ENCODE measurements around the gene LILRB1.
"Not testable (repeated sequence)": the region's sequence is repeated elsewhere in the genome, so short reads cannot be mapped to it uniquely, and the experiment has no call there.

The LILRB1 gene

DNA sequence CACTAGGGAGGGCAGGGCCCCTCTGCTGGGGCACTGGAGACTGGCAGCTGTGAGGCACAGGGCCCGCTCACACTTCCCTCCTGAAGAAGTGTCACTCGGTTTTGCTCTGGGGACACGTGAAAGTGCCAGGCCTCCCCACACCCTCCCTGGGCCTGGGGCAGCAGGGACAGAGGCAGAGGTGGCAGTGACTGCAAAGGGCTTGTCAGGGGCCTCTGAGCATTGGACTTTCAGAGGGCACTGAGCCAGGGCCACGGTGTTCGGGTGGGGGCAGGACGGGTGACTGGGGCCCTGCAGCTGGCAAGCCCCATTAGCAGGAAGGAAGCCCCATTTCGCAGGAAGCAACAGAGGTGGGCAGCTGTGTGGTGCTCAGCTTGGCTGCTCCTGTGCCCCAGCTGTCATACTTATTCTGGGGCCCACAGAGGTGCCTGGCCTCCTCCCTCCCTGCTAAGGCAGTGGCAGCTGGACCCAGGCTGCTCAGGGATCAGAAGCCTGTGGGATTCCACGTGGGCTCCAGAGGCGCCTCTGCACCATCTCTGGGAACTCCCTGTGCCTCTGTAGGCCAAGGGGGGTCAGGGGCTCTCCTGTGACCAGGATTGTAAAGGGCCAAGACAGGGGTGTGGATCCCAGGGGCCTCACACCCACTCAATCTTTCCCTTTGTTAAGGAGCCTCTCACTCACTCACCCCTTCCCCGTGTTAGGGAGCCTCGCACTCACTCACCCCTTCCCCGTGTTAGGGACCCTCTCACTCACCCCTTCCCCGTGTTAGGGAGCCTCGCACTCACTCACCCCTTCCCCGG is 5.2 kb upstream of the LILRB1 start:
- not testable (repeated sequence) for DNase-seq (ENCODE audit: low read depth, low spot score)

DNA sequence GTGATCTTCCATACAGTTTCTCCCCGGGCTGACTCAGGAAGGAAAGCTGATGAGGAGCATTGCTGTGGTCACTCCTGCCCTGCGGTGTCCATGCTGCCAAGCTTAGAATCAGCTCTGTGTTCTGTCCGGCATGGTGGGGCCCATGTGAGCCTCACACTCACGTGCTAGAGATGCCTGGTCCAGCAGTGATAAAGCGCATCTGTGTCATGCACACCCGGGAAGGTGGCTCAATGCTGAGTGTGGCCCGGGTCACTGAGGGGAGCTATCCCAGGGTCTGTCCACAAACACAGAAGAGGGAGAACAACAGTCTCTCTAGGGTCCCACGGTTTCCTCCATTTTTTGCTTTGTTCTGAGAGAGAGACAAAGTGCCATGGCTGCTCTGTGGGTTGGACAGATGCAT is 3.5 kb upstream of the LILRB1 start:
- no peak for DNase-seq (ENCODE audit: low read depth, low spot score)

DNA sequence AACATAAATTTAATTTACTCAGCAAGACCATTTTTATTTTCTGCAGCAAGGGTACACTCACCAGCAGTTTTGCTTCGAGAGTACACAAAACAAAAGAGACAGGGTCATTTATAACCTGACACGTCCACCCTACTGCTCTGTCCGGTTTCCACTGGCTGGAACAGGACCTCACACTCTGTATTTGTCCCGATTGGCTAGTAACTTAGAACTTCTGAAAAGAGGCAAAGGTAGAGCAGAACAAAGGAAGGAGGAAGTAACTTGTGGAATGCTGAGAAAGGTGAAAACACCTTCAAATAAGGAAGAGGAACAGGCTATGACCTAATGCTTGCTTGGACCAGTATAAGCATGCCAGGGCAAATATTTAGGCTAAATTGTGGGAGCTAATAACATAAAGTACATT is 2.4 kb upstream of the LILRB1 start:
- not testable (repeated sequence) for DNase-seq (ENCODE audit: low read depth, low spot score)

DNA sequence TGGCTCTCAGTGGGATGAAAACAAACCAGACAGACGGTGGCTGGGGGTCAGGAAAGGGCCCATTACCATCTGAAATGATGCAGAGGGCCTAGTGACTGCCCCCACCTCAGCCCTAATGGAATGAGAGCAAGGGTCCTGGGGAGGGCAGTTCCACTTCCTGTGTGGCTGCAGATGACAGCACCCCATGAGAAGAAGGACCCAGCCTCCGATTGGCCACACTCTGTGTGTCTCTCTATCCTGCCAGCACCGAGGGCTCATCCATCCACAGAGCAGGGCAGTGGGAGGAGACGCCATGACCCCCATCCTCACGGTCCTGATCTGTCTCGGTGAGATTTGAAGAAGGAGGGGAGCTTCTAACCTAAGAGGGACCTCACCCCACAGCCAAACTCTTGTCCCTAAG is 498 bp downstream of the LILRB1 start:
- DNase-seq (ENCODE audit: low read depth, low spot score) = no peak

DNA sequence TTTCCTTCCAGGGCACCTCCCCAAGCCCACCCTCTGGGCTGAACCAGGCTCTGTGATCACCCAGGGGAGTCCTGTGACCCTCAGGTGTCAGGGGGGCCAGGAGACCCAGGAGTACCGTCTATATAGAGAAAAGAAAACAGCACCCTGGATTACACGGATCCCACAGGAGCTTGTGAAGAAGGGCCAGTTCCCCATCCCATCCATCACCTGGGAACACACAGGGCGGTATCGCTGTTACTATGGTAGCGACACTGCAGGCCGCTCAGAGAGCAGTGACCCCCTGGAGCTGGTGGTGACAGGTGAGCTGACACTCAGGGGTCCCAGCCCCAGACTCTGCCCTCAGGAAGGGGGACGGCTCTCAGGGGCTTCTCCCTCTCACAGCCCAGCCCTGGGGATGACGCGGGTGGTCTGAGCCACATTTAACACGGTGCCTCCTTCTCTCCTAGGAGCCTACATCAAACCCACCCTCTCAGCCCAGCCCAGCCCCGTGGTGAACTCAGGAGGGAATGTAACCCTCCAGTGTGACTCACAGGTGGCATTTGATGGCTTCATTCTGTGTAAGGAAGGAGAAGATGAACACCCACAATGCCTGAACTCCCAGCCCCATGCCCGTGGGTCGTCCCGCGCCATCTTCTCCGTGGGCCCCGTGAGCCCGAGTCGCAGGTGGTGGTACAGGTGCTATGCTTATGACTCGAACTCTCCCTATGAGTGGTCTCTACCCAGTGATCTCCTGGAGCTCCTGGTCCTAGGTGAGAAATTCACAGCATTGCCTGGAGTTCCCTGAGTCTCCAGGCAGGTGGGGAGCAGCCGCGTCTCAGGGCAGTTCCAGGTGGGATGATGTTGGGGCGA is 1.4 kb downstream of the LILRB1 start:
- DNase-seq (ENCODE audit: low read depth, low spot score) = not testable (repeated sequence)

DNA sequence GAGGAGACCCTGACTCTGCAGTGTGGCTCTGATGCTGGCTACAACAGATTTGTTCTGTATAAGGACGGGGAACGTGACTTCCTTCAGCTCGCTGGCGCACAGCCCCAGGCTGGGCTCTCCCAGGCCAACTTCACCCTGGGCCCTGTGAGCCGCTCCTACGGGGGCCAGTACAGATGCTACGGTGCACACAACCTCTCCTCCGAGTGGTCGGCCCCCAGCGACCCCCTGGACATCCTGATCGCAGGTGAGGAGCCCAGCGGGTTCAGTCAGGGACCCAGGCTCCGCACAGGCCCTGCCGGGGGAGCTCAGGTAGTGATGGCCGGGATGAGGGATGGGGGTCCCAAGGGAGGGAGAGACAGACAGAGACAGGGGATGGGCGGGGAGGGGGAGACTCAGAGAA is 2.2 kb downstream of the LILRB1 start:
- DNase-seq (ENCODE audit: low read depth, low spot score) = not testable (repeated sequence)

DNA sequence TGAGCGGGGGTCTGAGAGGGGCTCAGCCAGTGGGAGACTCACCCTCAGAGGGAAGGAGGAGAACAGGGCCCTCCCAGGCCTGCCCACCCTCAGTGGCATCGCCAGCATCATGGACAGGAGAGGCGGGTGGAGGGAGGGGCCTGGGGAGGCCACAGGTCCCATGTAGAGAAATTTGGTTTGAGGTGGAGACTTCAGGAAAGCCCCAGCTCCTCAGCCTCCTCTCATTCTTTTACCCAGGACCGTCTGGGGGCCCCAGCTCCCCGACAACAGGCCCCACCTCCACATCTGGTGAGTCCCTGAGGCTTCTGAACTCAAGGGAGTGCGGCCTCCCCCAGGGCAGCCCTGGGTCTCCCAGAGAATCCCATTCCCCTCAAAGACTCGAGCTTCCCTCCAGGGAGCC is 3.1 kb downstream of the LILRB1 start:
- no peak for DNase-seq (ENCODE audit: low read depth, low spot score)

DNA sequence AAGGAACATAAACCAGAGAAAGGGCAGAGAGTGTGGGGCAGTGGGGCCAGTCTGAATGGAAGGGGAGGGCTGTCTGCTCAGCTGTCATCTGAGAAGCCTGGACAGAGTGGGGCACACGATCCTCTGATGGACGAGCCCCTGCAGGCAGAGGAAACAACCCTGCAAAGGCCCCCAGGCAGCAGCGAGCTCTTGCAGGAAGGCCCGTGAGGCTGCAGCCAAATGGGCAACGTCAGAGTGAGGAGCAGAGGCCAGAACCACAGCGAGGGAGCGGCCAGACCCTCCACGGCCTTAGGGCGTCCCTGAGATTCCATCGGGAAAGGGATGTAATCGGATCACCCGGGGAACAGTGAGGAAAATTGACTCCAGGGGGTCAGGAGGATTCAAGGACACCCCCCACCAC is 5.8 kb downstream of the LILRB1 start:
- not testable (repeated sequence) for DNase-seq (ENCODE audit: low read depth, low spot score)

DNA sequence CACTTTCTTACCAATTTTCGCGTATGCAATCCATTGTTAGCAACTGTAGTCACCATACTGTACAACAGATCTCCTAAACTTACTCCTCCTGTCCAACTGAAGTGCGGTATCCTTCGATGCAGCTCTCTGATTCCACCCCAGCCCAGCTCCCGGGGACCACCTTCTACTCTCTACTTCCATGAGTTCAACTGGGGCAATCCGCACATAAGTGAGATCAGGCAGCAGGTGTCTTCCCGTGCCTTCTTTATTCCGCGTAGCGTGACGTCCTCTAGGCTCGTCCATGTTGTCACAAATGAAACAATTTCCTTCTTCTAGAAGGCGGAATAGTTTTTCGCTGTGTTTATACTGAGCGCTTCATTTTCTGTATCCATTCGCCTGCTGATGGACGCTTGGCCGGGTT is 8.4 kb downstream of the LILRB1 start:
- DNase-seq (ENCODE audit: low read depth, low spot score) = no peak

DNA sequence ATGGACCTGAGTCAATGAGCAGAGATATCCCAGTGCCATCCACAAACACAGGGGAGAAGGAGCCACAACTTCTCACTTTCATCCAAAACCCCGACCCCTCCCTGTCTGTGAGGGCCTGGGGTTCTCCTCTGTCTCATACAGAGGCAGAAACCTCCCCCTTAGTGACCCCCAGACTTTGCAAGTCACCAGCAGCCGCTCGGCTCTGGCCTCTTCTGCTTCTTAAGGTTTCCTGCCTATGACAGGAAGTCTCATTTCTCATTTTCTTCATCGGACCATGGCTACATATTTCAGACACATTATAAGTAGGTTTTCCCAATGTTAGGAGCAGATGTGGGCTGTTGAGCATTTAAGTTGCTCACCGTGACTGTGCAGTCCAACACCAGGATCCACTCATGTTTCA is 12.7 kb downstream of the LILRB1 start:
- DNase-seq (ENCODE audit: low read depth, low spot score) = not testable (repeated sequence)

DNA sequence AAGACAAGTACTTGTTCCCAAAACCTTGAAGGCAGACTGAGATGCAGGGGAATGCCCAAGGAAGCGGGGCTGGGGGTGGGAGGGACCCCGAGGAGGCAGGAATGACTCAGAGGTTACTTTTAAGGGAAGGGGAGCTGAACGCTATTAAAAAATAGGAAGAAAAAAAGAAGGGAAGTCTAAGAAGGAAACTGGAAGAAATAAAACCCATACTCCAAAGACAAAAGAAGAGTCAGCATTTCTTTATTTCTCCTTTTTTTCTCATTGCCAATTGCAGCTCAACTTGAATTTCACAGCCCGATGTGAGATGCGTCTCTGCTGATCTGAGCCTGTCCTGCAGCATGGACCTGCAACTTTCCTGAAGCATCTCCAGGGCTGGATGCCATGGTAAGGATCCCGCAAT is 13.3 kb downstream of the LILRB1 start:
- DNase-seq (ENCODE audit: low read depth, low spot score) = not testable (repeated sequence)

DNA sequence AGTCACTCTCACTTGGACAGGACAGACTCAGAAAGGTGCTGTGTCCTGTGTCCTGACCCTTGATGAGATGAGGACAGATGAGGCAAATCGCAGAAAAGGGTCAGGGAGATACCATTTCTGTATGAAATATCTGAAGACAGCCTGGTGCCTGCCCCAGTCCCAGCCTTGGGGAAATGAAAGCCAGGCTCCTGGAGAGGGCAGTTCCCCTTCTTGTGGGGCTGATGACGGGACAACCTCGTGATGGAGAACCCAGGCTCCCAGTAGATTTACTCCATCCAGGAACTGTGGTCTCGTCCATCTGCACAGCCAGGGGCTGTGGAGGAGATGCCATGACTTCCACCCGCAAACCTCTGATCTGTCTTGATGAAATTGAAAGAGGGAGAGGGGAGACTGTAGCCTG is 13.8 kb downstream of the LILRB1 start:
- DNase-seq (ENCODE audit: low read depth, low spot score) = no peak

DNA sequence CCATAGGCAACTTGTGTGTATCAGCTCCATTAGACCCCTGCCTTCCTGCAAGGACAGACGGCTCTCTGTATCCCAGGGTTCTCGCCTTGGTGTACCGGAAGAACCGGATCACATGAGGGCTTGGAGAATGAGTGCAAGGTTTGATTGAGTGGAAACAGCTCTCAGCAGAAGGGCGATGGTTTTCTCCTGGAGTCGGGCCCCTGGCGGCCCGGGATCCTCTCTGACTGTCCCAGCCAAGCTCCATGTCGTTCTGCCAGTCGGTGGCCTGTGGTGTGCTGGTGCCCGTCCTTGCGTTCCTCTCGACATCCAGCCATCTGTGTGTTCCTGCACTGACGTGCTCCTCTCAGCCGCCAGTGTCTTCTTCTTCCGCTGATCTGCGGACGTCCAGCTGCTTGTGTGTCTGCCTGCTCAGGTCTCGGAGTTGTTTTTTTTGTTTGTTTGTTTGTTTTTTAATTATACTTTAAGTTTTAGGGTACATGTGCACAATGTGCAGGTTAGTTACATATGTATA is 16.1 kb downstream of the LILRB1 start:
- DNase-seq (ENCODE audit: low read depth, low spot score) = no peak

DNA sequence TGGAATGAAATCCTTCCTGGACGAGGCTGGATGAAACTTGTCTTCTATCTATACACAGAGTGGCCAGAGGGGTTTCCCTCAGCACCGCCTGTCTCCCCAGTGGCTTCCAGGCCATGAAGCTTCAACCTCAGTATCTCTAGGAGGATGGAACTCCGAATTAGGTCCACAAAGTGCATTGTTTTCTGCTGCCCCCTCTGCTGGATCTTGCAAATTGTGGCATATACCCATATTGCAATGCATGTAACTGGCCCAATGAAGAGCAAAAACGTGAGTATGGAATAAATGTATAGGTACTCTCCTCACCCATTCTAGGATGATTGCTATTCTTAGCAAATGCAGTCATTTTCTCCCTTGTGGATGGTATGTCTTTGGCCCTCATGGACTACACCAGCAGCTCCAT is 17.8 kb downstream of the LILRB1 start:
- no peak for DNase-seq (ENCODE audit: low read depth, low spot score)

DNA sequence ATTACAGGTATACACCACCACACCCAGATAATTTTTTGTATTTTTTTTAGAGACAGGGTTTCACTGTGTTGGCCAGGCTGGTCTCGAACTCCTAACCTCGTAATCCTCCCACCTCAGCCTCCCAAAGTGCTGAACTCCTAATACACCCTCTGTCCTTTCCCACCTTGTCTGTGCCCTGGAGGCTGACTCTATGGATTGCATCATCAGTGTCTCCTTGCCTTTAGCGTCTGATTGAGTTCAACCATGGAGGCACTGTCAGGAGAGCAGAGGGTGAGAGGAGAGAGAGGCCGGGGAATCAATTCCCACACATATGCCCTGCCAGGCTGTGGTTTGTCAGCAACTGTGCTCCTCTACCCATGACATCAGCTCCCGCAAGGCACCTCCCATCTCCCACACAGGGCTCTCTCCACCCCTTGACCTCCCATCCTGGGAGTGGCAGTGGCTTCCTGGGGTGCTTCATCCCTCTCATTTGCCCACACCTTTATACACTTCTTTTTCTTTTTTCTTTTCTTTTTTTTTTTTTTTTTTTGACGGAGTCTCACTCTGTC is 19.9 kb downstream of the LILRB1 start:
- DNase-seq (ENCODE audit: low read depth, low spot score) = no peak

DNA sequence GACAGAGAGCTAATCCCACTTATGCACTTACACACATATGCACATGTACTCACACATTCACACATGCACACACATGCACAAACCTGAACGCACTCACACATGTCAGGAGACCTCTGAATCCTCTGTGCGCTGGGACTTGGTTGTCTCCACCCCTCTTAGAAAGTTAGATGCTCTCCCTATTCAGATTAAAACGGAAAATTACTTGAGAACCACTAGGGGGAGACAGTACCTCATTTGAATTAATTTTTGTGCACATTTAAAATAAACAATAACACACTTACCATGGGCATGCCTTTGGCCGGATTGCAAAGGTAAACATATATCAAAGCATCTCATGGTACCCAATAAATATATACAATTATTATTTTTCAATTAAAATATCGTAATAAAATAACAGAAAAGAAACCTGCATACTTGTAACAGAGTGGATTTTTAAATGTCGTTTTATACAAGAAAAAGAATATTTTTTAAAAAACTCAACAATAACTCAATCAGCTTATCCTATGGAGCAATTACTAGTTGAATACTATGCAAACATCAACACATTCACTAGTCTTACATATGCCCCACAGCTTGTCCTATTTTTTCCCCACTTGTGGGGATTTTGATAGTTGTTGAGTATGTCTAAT is 23.0 kb downstream of the LILRB1 start:
- peak; percentile 8 for DNase-seq (ENCODE audit: low read depth, low spot score)

DNA sequence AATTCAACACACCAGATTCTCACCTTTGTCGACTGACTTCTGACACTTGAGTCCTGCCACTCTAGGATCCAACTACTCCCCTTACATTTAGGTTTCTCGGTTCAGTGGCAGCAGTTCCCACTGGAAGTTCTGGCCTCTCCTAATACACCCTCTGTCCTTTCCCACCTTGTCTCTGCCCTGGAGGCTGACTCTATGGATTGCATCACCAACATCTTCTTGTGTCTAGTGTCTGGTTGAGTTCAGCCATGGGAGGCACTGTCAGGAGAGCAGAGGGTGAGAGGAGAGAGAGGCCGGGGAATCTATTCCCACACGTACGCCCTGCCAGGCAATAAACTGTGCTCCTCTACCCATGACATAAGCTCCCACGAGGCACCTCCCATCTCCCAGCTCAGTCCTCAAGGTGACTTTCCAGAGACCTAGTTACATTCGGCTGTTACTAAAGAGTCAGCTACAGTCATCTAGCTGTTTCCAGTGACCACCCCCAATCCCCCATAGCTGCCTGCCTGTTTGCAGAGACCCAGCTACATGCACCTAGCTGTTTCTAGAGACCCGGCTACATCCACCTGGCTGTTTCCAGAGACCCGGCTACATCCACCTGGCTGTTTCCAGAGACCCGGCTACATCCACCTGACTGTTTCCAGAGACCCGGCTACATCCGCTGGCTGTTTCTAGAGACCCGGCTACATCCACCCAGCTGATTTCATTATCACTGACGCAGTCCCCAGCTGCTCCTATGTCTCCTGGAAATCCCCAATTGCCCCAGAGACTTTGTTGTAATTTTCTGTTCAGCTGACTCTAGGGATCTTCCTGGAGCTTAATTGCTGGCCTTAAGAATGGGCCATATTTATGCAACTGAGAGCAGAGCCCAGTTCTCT is 24.4 kb downstream of the LILRB1 start:
- DNase-seq (ENCODE audit: low read depth, low spot score) = no peak

DNA sequence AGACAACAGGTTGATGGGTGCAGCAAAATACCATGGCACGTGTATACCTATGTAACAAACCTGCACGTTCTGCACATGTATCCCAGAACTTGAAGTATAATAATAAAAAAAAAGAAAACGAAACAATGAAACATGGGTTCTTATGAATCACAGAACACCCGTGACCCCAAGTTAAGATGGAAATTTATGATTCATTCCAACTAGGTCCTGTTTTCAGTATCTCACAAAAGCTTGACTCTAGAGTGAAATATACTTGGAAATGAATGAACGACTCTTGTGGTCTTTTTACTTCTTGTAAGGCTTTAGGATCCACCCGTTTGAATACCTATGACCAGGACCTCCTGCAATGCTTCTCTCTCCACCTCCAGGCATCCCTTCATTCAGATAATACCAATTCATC is 29.0 kb downstream of the LILRB1 start:
- no peak for DNase-seq (ENCODE audit: low read depth, low spot score)

DNA sequence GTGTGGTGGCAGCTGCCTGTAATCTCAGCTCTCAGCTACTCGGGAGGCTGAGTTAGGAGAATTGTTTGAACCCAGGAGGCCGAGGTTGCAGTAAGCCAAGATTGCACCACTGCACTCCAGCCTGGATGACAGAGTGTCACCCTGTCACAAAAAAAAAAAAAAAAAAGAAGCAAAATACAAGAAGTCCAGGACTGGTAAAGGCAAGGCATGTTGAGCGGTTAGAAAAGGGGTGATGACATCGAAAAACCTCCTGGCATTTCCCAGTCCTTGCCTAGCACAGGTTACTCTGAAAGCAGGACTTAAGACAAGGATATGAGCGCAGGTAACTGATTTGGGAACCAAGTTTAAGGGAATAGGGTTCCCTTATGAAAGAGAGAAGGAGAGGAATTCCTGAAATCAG is 30.0 kb downstream of the LILRB1 start:
- DNase-seq (ENCODE audit: low read depth, low spot score) = no peak

DNA sequence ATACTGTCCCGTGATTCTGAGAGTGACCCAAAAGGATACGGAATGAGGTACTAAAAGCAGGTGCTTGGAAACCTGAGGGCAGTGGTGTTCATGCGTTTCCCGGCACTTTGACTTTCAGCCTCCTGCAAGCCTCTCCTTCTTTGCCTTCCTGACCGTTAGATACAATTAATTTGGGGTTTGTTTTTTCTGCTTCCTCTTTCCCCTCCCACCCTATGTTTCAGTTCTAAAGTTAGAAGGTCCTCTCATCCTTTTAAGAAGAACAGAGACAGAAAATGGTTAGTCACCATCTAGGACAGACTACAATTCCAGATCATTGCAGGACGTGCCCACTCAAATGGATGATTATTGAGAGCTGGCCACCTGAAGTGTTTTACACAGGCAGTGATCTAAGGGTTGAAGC is 30.7 kb downstream of the LILRB1 start:
- DNase-seq (ENCODE audit: low read depth, low spot score) = no peak

Measured in astrocyte of the hippocampus (primary cell).